NCI-H1694 (cell line): ENCODE measurements around the gene AP4M1.

ENCODE experiments used
- DNase-seq: peaks from one replicate; lab custom pipeline; 2025; lab: John Stamatoyannopoulos, UW

Gene AP4M1

GRCh38 chr7:100101016-100101862 is at the start of gene AP4M1, which contains the start of gene MCM7:
Gene AP4M1, plus strand, starts transcription at chr7:100101643. Its CDS starts 72 bp downstream, at chr7:100101715.
Gene MCM7, minus strand, starts transcription at chr7:100101397. Its CDS starts 103 bp downstream, at chr7:100101294.
- peak; percentile 94 for DNase-seq

GRCh38 chr7:100053215-100053614 is 48.2 kb upstream of the AP4M1 start:
- DNase-seq: peak; percentile 70

DNA sequence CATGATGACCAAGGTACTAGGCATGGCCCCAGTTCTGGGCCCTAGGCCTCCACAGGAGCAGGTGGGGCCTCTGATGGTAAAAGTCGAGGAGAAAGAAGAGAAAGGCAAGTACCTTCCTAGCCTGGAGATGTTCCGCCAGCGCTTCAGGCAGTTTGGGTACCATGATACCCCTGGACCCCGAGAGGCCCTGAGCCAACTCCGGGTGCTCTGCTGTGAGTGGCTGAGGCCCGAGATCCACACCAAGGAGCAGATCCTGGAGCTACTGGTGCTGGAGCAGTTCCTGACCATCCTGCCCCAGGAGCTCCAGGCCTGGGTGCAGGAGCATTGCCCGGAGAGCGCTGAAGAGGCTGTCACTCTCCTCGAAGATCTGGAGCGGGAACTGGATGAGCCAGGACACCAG is 44.4 kb upstream of the AP4M1 start:
- DNase-seq: no peak

GRCh38 chr7:100059251-100059739 is 42.1 kb upstream of the AP4M1 start:
- DNase-seq: no peak

- no peak for DNase-seq
Measured at GRCh38 chr7:100061518-100062193, 39.8 kb upstream of the AP4M1 start.

GRCh38 chr7:100063376-100063775 is 38.1 kb upstream of the AP4M1 start:
- DNase-seq: no peak

DNA sequence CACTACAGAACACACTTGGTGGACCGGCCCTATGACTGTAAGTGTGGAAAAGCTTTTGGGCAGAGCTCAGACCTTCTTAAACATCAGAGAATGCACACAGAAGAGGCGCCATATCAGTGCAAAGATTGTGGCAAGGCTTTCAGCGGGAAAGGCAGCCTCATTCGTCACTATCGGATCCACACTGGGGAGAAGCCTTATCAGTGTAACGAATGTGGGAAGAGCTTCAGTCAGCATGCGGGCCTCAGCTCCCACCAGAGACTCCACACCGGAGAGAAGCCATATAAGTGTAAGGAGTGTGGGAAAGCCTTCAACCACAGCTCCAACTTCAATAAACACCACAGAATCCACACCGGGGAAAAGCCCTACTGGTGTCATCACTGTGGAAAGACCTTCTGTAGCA is 37.3 kb upstream of the AP4M1 start:
- DNase-seq: no peak

DNA sequence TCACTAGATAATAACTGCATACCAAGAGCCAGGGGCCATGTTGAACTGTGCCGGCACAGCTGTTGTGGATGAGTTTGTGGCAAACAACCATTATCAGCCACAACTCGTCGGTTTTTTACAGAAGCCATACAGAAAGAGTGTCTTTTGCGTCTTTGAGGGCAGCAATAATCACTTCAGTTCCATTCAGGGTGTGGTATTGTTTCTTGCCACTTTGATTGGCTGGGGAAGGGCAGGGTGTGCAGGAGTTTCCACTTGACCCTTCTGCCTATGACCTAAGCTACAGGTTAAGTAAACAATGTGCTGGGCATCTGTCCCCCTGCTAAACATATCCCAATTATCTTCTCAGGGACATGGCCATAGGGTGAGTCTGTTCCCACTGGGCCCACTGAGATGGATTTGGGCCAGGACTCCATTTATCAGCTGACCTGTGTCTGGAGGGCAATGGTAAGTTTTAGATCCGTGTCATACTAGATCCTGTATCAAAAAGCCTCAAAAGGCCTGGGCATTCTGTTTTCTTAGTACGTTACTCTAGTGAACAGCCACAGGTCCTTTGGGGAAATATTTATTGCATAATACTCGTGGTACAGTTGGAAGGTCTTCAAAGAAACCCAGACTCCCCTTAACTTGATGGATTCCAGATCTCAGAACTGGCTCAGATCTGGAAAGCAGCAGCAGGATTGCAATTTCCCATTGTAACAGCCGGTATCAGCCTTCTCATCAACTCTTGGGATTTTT is 35.8 kb upstream of the AP4M1 start:
- DNase-seq: no peak

DNA sequence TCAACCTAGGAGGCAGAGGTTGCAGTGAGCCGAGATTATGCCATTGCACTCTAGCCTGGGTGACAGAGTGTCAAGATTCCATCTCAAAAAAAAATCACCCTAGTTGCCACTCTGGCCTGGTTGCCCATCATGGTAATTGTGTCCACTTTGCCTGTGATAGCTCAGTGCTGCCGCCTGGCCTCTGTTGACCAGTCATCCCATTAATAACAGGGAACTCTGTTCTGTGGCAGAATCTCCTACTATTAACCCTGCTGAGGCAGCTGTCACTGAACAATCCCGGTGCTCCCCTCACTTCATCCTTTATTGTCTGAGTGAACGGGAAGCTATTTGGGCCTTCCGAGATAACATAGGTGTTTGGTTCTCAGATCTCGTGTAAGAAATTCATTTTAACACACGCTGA is 34.5 kb upstream of the AP4M1 start:
- DNase-seq: no peak

DNA sequence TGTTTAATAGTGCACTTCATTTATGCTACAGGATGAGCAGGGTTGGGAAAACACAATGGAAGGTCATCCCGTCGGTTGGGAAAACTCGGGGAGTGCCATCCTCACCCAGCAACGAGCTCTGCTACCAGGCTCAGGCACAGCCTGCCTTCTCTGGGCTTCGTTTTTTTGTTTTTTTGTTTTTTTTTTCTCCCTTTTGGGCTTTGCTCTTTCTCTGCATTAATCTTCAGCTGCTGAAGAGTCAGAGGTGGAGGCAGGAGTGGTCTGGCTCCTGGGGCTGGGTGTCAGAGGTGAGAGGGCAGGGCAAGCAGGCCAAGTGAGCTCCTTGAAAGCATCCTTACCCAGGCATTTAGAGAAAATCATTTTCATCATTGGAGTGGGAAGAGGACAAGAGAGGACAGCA is 31.5 kb upstream of the AP4M1 start:
- no peak for DNase-seq

DNA sequence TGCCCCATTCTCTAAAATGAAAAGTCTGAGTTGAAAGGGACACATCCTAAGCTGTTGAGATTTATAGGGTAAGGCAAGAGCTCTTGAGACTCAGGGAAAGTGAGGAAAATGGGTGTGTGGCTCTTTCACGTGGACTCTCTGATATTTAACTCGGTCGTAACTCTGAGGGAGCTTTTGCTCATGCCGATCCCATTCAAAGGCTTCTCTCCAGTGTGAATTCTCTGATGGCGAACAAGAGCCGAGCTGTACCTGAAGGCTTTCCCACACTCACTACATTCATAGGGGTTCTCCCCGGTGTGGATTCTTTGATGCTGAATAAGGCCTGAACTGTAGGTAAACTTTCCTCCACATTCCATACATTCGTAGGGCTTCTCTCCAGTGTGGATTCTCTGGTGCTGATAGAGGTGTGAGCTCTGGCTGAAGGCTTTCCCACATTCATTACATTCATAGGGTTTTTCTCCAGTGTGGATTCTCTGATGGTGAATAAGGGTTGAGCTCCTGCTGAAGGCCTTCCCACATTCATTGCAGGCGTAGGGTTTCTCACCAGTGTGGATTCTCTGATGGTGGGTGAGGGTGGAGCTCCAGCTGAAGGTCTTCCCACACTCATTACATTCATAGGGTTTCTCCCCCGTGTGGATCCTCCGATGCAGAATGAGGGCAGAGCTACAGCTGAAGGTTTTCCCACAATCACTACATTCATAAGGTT is 30.3 kb upstream of the AP4M1 start:
- DNase-seq: no peak

DNA sequence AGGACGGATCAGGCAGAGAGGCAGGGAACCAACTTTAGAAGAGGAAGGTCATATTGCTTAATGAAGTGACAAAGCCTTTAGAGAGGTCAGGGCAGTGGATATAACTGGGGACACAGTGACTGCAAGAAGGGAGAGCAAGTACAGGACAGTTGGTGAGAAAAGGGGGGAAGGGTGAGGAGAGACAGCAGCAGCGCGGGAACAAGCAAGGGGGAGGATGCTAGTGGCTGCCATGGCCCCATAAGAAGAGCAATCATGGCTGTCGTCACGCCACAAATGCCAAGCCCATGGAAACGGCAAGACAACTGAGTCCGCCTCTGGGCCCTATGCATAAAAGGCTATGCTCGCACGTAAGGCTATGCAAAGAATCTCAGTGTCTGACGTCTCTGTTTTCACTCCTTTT is 29.0 kb upstream of the AP4M1 start:
- no peak for DNase-seq

DNA sequence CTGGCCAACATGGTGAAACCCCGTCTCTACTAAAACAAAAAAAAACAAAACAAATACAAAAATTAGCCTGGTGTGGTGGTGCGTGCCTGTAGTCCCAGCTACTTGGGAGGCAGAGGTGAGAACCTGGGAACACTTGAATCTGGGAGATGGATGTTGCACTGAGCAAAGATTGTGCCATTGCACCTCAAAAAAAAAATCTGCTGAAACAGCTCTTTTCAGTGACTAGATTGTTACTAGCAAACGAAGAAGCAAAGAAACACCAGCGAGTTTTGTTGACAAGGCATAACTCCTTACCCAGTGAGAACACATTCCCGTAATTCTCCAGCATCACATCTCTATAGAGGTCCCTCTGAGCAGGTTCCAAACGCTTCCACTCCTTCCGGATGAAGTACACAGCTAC is 26.6 kb upstream of the AP4M1 start:
- DNase-seq: no peak

DNA sequence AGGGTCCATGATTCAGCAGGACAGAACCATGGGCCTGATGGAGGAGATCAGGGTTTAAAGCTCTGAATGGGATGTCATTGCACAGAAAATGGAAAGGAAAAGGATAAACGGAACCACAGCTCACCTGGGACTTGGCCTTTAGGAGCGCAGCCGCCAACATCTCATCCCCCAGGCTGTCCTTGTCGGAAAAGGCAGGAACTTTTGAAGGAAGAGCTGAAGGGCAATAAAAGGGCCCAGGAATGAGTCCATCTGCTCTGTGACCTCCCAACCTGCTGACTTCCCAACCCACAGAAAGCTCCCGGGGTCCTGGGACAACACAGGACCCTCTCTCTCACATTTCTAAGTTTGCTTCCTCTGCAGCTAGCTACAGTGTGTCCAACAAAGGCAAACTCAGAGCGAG is 26.0 kb upstream of the AP4M1 start:
- no peak for DNase-seq

GRCh38 chr7:100077205-100077604 is 24.2 kb upstream of the AP4M1 start:
- DNase-seq: no peak

- no peak for DNase-seq
Measured at GRCh38 chr7:100079024-100079560, 22.4 kb upstream of the AP4M1 start.

- peak; percentile 12 for DNase-seq
Measured at GRCh38 chr7:100080907-100081534, 20.4 kb upstream of the AP4M1 start.

- peak; percentile 98 for DNase-seq
Measured at GRCh38 chr7:100081535-100082102, 19.8 kb upstream of the AP4M1 start, which contains the start of gene ZNF3. Gene ZNF3, minus strand, starts transcription at chr7:100081723. Its CDS starts 4,366 bp downstream, at chr7:100077357.

GRCh38 chr7:100082978-100083377 is 18.5 kb upstream of the AP4M1 start:
- DNase-seq: no peak

GRCh38 chr7:100085515-100085914 is 15.9 kb upstream of the AP4M1 start:
- no peak for DNase-seq
